ENCODE results near the gene CASZ1. TPM values are rescaled to one million over a fixed set of nuclear protein-coding genes. Genes with fewer than 3 reads are reported as not detected.

The CASZ1 gene
- total RNA-seq, 1 experiment from 2014 or later, result 3.9 TPM

DNA sequence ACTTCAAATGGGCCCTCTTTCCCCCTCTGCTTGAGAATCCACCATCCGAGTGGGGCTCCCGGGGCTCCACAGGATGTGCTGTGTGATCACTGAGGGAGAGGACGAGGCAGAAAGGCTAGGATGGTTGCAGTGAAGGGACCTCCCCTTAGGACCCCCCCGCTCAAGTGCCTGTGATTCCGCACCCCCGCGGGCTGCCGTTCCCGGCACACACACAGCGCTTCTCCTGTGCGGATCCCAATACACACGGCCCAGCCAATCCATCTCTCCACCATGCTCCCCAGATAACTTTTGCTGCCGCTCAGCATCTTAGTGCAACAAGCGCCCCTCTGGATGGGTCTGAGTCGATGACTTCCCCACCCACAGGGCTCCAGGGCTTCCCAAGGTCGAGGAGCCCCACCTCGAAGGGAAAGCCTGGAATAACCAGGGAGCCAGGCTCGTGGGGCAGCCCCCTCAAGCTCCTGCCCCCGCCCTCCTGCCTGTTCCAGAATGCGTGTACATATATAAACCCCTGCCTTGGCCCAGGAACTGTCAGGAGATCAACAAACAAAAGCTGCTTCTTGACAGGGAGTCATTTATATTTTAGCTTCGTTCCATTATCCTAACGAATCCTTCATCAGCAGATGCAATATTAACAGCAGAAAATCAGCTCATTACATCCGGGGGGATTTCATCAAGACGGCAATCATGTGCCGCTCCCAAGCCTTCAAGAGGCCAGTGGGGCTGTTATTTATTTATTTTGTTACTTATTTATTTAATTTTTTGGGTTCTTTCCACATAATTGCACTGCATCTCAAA lies 83.7 kb downstream of the CASZ1 start:
- Histone ChIP-seq H2BK12ac (ENCODE audit: insufficient read length, low read depth, low read length) (no peak overlapping the region), H3T11ph (ENCODE audit: low read length) (no peak overlapping the region), H4K91ac (ENCODE audit: insufficient read length, low read depth, low read length) (no peak overlapping the region), H3K9me3 (ENCODE audit: control insufficient read depth, low read depth, low read length) (no peaks in the 10 kb centered on the region), H3K79me2 (ENCODE audit: insufficient read depth, low read length) (no peaks in the 10 kb centered on the region), H4K8ac (replicated peaks; ENCODE audit: insufficient read length, low read depth, low read length) (no peak overlapping the region), H3K27me3 (ENCODE audit: insufficient read depth, low read length) (no peaks in the 10 kb centered on the region), H3K79me1 (ENCODE audit: insufficient read depth, low read depth, low read length, poor library complexity, severe bottlenecking) (no peaks in the 10 kb centered on the region), H4K20me1 (ENCODE audit: control insufficient read depth, insufficient read depth, insufficient read length) (no peaks in the 10 kb centered on the region), H3K18ac (ENCODE audit: insufficient read length, low read depth, low read length) (no peak overlapping the region), H2BK5ac (ENCODE audit: insufficient read length, low read length) (no peak overlapping the region), H2AK5ac (ENCODE audit: insufficient read length, low read length) (no peak overlapping the region), H3K56ac (ENCODE audit: insufficient read length, low read depth, low read length) (no peak overlapping the region), H4K5ac (ENCODE audit: insufficient read length, low read depth, low read length) (no peak overlapping the region), H3K4me1 (ENCODE audit: insufficient read depth, low read length) (peaks cover 2% of the 10 kb centered on the region; the same call in 1 of the 2 replicates), H2BK20ac (ENCODE audit: low read depth, low read length, poor library complexity, severe bottlenecking) (no peak overlapping the region), H2BK120ac (ENCODE audit: low read depth, low read length, poor library complexity, severe bottlenecking) (no peak overlapping the region), H3K9ac (ENCODE audit: extremely low read depth, insufficient read length, low read length) (no peak overlapping the region), H3K4me2 (ENCODE audit: insufficient read depth, insufficient read length, low read length) (no peak overlapping the region), H3K4ac (ENCODE audit: low read depth, low read length) (no peak overlapping the region), H3K27ac (ENCODE audit: insufficient read length, low read depth, low read length) (no peak overlapping the region), H3K23ac (ENCODE audit: insufficient read length, low read depth, low read length) (no peak overlapping the region), H3K23me2 (ENCODE audit: insufficient read length, low read depth, low read length, poor library complexity, severe bottlenecking) (no peaks in the 10 kb centered on the region), H3K14ac (ENCODE audit: insufficient read depth, low read length) (no peak overlapping the region), H2BK15ac (ENCODE audit: low read depth, low read length) (no peak overlapping the region), H2AFZ (ENCODE audit: low read length) (no peak overlapping the region)
- Mint-ChIP-seq H3K36me3 (ENCODE audit: insufficient read depth in 1 of 3, low read depth in 3 of 3) (no peaks in the 10 kb centered on the region), H3K4me3 (no peak overlapping the region), H3K27me3 (ENCODE audit: low read depth) (no peaks in the 10 kb centered on the region; the same call in 1 of the 2 replicates), H3K27ac (no peak overlapping the region), H3K9me3 (no peaks in the 10 kb centered on the region), H3K4me1 (peaks cover 32 to 59% of the 10 kb centered on the region in 2 experiments)
- no peak for DNase-seq
- TF ChIP-seq, protein P1, sequence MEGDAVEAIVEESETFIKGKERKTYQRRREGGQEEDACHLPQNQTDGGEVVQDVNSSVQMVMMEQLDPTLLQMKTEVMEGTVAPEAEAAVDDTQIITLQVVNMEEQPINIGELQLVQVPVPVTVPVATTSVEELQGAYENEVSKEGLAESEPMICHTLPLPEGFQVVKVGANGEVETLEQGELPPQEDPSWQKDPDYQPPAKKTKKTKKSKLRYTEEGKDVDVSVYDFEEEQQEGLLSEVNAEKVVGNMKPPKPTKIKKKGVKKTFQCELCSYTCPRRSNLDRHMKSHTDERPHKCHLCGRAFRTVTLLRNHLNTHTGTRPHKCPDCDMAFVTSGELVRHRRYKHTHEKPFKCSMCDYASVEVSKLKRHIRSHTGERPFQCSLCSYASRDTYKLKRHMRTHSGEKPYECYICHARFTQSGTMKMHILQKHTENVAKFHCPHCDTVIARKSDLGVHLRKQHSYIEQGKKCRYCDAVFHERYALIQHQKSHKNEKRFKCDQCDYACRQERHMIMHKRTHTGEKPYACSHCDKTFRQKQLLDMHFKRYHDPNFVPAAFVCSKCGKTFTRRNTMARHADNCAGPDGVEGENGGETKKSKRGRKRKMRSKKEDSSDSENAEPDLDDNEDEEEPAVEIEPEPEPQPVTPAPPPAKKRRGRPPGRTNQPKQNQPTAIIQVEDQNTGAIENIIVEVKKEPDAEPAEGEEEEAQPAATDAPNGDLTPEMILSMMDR (conservative IDR thresholded peaks at IDR 0.05), result no peak
- no CpG with 5 or more reads among the region's 25 CpGs for WGBS (ENCODE audit: extremely low coverage, insufficient read length, low lambda C conversion rate)

Measured in H9 (cell line).